Suprapubic skin (tissue), 3 donors: ENCODE data around the gene ANKRD63.

Source experiments
- EP300 ChIP-seq: sonication (generic); formaldehyde crosslinking; IDR thresholded peaks from one replicate; pipeline ENCODE4 v1.6.1; 2017; ENCODE audit warnings: antibody characterized with exemption
- POLR2A ChIP-seq, 2 donors: fragments of 450-650 bp; IDR thresholded peaks; one replicate each; pipeline ENCODE4 v1.6.1; 2017; ENCODE audit warnings: antibody characterized with exemption in 2 of 2, mild to moderate bottlenecking in 2 of 2, moderate library complexity in 2 of 2
- TF ChIP-seq, protein P1 (sequence below), 2 donors: fragments of 200-600 bp in 1 of 2; fragments of 450-650 bp in 1 of 2; sonication (generic) in 1 of 2; IDR thresholded peaks; one replicate each; pipeline ENCODE4 v1.5.1; 2016 to 2019; ENCODE audit warnings: antibody characterized with exemption in 2 of 2, mild to moderate bottlenecking in 1 of 2, moderate library complexity in 1 of 2

DNA sequence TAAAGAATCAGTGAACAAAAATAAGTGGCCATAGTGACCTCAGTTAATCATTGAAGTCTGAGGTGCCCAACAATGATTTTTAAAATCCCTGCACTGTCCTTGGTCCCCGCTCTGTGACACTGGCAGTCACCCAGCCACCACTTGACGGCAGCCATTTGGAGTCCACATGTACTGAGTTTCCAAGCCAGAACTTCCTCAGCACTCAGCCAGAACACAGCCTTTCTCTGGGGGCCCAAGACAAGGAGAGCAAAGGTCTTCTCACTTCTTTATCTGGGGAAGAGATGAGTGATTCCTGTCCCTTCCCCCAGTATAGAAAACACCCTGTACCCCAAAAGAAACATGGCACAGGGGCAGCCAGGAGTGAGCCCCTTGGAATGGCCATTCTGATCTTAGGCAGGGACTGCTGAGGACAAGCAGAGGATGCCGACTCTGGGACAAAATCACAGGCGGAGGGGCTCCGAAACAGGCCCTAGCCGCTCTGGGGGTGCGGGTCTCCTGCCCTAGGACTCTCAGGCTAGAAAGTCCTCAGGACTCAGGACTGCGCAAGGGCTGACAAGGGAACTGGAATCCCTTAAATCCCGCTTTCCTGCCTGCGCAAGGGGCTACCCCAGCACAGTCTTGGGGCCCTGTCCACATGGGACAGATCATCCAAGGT is 31.3 kb downstream of the ANKRD63 start:
- TF ChIP-seq POLR2A (IDR thresholded peaks at IDR 0.05): no peak
- TF ChIP-seq, protein P1, sequence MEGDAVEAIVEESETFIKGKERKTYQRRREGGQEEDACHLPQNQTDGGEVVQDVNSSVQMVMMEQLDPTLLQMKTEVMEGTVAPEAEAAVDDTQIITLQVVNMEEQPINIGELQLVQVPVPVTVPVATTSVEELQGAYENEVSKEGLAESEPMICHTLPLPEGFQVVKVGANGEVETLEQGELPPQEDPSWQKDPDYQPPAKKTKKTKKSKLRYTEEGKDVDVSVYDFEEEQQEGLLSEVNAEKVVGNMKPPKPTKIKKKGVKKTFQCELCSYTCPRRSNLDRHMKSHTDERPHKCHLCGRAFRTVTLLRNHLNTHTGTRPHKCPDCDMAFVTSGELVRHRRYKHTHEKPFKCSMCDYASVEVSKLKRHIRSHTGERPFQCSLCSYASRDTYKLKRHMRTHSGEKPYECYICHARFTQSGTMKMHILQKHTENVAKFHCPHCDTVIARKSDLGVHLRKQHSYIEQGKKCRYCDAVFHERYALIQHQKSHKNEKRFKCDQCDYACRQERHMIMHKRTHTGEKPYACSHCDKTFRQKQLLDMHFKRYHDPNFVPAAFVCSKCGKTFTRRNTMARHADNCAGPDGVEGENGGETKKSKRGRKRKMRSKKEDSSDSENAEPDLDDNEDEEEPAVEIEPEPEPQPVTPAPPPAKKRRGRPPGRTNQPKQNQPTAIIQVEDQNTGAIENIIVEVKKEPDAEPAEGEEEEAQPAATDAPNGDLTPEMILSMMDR (IDR thresholded peaks at IDR 0.05): no peak
- no peak for TF ChIP-seq EP300
